ENCODE measurements around the gene LRSAM1. TPM values are rescaled to one million over a fixed set of nuclear protein-coding genes. Genes with fewer than 3 reads are reported as not detected.

The LRSAM1 gene
- total RNA-seq, 1 donor from 2014 or later: 20.6 TPM

DNA sequence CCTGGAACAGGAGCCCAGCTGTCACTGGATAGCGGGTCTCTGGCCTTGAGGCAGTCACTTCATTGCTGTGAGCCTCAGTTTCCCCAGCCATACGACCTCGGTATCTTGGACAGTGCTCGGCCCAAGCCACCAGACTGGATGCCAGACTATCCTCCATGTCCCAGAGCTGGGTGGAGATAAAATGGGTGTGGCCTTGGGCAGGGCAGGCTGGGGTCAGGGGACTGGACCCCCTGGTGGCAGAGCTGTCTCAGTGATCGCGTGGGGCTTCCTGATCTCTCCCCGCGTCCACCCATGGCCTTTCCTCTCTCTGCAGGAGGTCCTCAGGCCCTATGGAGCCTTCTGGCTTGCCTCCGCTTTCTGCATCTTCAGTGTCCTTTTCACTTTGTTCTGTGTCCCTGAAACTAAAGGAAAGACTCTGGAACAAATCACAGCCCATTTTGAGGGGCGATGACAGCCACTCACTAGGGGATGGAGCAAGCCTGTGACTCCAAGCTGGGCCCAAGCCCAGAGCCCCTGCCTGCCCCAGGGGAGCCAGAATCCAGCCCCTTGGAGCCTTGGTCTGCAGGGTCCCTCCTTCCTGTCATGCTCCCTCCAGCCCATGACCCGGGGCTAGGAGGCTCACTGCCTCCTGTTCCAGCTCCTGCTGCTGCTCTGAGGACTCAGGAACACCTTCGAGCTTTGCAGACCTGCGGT, 44.4 kb upstream of the LRSAM1 start:
- no peaks in the 10 kb centered on the region for H3K9me3 Mint-ChIP-seq

DNA sequence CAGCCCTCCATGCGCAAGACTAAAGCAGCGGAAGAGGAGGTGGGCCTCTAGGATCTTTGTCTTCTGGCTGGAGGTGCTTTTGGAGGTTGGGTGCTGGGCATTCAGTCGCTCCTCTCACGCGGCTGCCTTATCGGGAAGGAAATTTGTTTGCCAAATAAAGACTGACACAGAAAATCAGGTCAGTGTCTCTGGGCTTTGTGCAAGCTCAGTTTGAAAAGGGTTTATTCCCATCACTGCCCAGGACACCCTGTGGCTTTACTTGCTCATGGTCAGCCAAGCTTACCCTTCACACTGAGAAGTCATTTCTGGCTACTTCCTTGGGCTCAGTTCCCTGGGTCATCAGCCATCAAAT, 43.8 kb upstream of the LRSAM1 start:
- H3K27me3 Mint-ChIP-seq: no peaks in the 10 kb centered on the region
- peaks cover 3% of the 10 kb centered on the region for H3K4me1 Mint-ChIP-seq (ENCODE audit: unreplicated experiment)
- no peaks in the 10 kb centered on the region for H3K9me3 Mint-ChIP-seq
- DNase-seq (ENCODE audit: extremely low spot score, unreplicated experiment): no peak
- H3K4me3 Mint-ChIP-seq: no peak overlapping the region
- TF ChIP-seq CTCF (conservative IDR thresholded peaks at IDR 0.05): no peak
- no peak overlapping the region for H3K27ac Mint-ChIP-seq
- peaks cover 3% of the 10 kb centered on the region for H3K36me3 Mint-ChIP-seq

More for the DNA sequence above, 44.4 kb upstream of the LRSAM1 start:
- peaks cover 3% of the 10 kb centered on the region for H3K4me1 Mint-ChIP-seq (ENCODE audit: unreplicated experiment)
- no peak for DNase-seq (ENCODE audit: extremely low spot score, unreplicated experiment)
- no peaks in the 10 kb centered on the region for H3K27me3 Mint-ChIP-seq
- peaks cover 3% of the 10 kb centered on the region for H3K36me3 Mint-ChIP-seq
- no peak overlapping the region for H3K27ac Mint-ChIP-seq
- H3K4me3 Mint-ChIP-seq: no peak overlapping the region
- TF ChIP-seq CTCF (conservative IDR thresholded peaks at IDR 0.05): no peak

DNA sequence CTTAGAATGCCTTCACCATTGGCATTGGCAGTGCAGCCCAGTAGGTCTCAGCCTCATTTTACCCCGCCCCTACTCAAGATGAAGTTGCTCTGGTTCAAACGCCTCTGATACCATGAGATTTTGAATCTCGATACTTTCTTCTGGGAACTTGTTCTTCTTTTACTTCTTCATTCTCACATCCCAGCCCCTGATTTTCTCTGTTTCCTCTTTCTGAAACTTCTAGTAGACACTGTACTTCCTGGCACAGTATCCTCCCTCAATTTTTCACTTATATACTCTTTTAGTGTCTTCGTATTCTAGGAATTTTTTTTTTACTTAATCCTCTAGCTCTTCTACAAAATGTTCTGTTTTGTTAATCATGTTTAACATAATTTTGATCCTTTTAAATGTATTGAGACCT, 40.2 kb upstream of the LRSAM1 start:
- Mint-ChIP-seq H3K4me3 (no peak overlapping the region), H3K9me3 (no peaks in the 10 kb centered on the region), H3K27ac (no peak overlapping the region), H3K4me1 (ENCODE audit: unreplicated experiment) (peaks cover 14% of the 10 kb centered on the region), H3K27me3 (no peaks in the 10 kb centered on the region), H3K36me3 (peaks cover 17% of the 10 kb centered on the region)
- DNase-seq (ENCODE audit: extremely low spot score, unreplicated experiment): no peak
- no peak for TF ChIP-seq CTCF (conservative IDR thresholded peaks at IDR 0.05)

- DNase-seq (ENCODE audit: extremely low spot score, unreplicated experiment): no peak
- no peaks in the 10 kb centered on the region for H3K27me3 Mint-ChIP-seq
- no peaks in the 10 kb centered on the region for H3K9me3 Mint-ChIP-seq
- peaks cover 14% of the 10 kb centered on the region for H3K36me3 Mint-ChIP-seq
- H3K27ac Mint-ChIP-seq: peak overlapping the region; percentile 26
- peaks cover 10% of the 10 kb centered on the region for H3K4me1 Mint-ChIP-seq (ENCODE audit: unreplicated experiment)
- no peak for TF ChIP-seq CTCF (conservative IDR thresholded peaks at IDR 0.05)
- peak overlapping the region; percentile 6 for H3K4me3 Mint-ChIP-seq
Observed at GRCh38 chr9:127415141-127415540, 36.2 kb upstream of the LRSAM1 start.

DNA sequence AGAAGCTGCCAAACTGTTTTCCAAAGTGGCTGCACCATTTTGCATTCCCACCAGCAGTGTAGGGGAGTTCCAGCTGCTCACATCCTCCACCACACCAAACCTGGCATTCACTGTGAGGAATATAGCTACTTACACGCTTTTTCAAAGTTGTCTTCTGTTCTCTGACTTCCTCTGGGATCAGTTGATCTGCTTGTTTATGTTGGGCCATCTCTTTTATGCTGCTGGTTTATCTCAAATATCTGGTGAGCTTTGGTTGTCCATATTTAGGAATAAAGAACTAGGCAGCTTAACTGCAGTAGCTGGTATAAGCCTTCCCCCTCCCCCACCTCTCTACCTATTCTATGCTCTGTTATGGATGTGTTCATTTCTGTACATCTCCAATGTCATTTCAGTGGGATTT, 35.7 kb upstream of the LRSAM1 start:
- H3K4me1 Mint-ChIP-seq (ENCODE audit: unreplicated experiment): peaks cover 10% of the 10 kb centered on the region
- no peak overlapping the region for H3K27ac Mint-ChIP-seq
- DNase-seq (ENCODE audit: extremely low spot score, unreplicated experiment): no peak
- TF ChIP-seq CTCF (conservative IDR thresholded peaks at IDR 0.05): no peak
- no peaks in the 10 kb centered on the region for H3K27me3 Mint-ChIP-seq
- H3K9me3 Mint-ChIP-seq: no peaks in the 10 kb centered on the region
- H3K36me3 Mint-ChIP-seq: peaks cover 14% of the 10 kb centered on the region
- no peak overlapping the region for H3K4me3 Mint-ChIP-seq

Data from type B pancreatic cell (in vitro differentiated cells).